Smooth muscle cell (in vitro differentiated cells): ENCODE data around the gene EIPR1. TPM values are rescaled to one million over a fixed set of nuclear protein-coding genes. Genes with fewer than 3 reads are reported as not detected.

Experiments used
- DNase-seq: peaks from one replicate; lab custom pipeline; 2025; ENCODE audit not compliant: unreplicated experiment; lab: John Stamatoyannopoulos, UW
- H2AFZ ChIP-seq: fragments of 200-600 bp; sonication (generic); 2 replicates; pipeline ENCODE4 v1.6.0; 2016; ENCODE audit warnings: antibody characterized with exemption, low read depth, mild to moderate bottlenecking
- H3F3A ChIP-seq: fragments of 200-600 bp; sonication (generic); 2 replicates; pipeline ENCODE4 v1.6.0; 2017; ENCODE audit warnings: antibody characterized with exemption, low read depth
- H3K27ac ChIP-seq: fragments of 200-600 bp; sonication (generic); 2 replicates; pipeline ENCODE4 v1.5.1; 2016; ENCODE audit warnings: low read depth, mild to moderate bottlenecking
- H3K27me3 ChIP-seq: fragments of 200-600 bp; sonication (generic); 2 replicates; pipeline ENCODE4 v1.6.1; 2016; ENCODE audit warnings: low read depth, mild to moderate bottlenecking
- H3K36me3 ChIP-seq: fragments of 200-600 bp; sonication (generic); 2 replicates; pipeline ENCODE4 v1.5.1; 2016; ENCODE audit warnings: low read depth
- H3K4me1 ChIP-seq: fragments of 200-600 bp; sonication (generic); 2 replicates; pipeline ENCODE4 v1.5.1; 2016; ENCODE audit warnings: low read depth
- H3K4me2 ChIP-seq: fragments of 200-600 bp; sonication (generic); 2 replicates; pipeline ENCODE4 v1.6.0; 2016; ENCODE audit warnings: mild to moderate bottlenecking
- H3K4me3 ChIP-seq: fragments of 200-600 bp; sonication (generic); 2 replicates; pipeline ENCODE4 v1.5.1; 2016; ENCODE audit warnings: mild to moderate bottlenecking
- H3K79me2 ChIP-seq: fragments of 200-600 bp; sonication (generic); 2 replicates; pipeline ENCODE4 v1.6.0; 2016; ENCODE audit warnings: low read depth, mild to moderate bottlenecking
- H3K9ac ChIP-seq: fragments of 200-600 bp; sonication (generic); 2 replicates; pipeline ENCODE4 v1.6.0; 2016; ENCODE audit warnings: low read depth
- H3K9me3 ChIP-seq: fragments of 200-600 bp; sonication (generic); replicated peaks from 2 replicates; pipeline ENCODE4 v1.5.1; 2016; ENCODE audit warnings: low read depth
- H4K20me1 ChIP-seq: fragments of 200-600 bp; sonication (generic); 2 replicates; pipeline ENCODE4 v1.6.0; 2016; ENCODE audit warnings: low read depth
- CTCF ChIP-seq: fragments of 200-600 bp; sonication (generic); IDR thresholded peaks from 2 replicates; pipeline ENCODE4 v1.5.1; 2017; ENCODE audit warnings: borderline replicate concordance, mild to moderate bottlenecking, antibody characterized with exemption; ENCODE audit not compliant: insufficient read depth, poor library complexity, severe bottlenecking
- WGBS: methylation state at CpG from one replicate; pipeline ENCODE4 v1.1.7; 2016; ENCODE audit warnings: low lambda C conversion rate; 5-methylcytosine and 5-hydroxymethylcytosine counted together
- polyA plus RNA-seq: library from polyadenylated mRNA; unstranded; fragments of >200 nt; fragmentation: Nextera tagmentation; extraction: Ambion mirVana; gene quantifications from 2 replicates; pipeline ENCODE4 v1.2.1, GENCODE V29; 2016
- total RNA-seq: library from RNA; depleted of rRNA; stranded (reverse); fragments of >200 nt; gene quantifications from 2 replicates; pipeline ENCODE4 v1.2.3, GENCODE V29; 2014

Gene EIPR1
- total and polyA plus RNA-seq, 2 experiments from 2014 or later: 18.5 to 23.1 TPM

GRCh38 chr2:3418766-3419404, 41.3 kb upstream of the EIPR1 start:
- no peak overlapping the region for H3K4me3 ChIP-seq
- no peak for TF ChIP-seq CTCF
- DNase-seq: no peak
- no peaks in the 10 kb centered on the region for H3K36me3 ChIP-seq
- H3K9me3 ChIP-seq: no peaks in the 10 kb centered on the region
- H3K27ac ChIP-seq: no peak overlapping the region
- no peaks in the 10 kb centered on the region for H3F3A ChIP-seq
- no peaks in the 10 kb centered on the region for H3K27me3 ChIP-seq
- H3K4me2 ChIP-seq: no peak overlapping the region
- no peaks in the 10 kb centered on the region for H3K79me2 ChIP-seq
- H3K4me1 ChIP-seq: no peaks in the 10 kb centered on the region
- H3K9ac ChIP-seq: no peak overlapping the region
- H2AFZ ChIP-seq: no peak overlapping the region
- peaks cover 32% of the 10 kb centered on the region for H4K20me1 ChIP-seq
- 94% methylated on average over 11 of the region's 11 CpGs for WGBS

GRCh38 chr2:3414133-3414860, 36.7 kb upstream of the EIPR1 start:
- Histone ChIP-seq H3K9ac (no peak overlapping the region), H3K79me2 (no peaks in the 10 kb centered on the region), H3F3A (no peaks in the 10 kb centered on the region), H3K36me3 (no peaks in the 10 kb centered on the region), H3K4me3 (no peak overlapping the region), H3K4me2 (no peak overlapping the region), H2AFZ (no peak overlapping the region), H3K4me1 (no peaks in the 10 kb centered on the region), H4K20me1 (peaks cover 46% of the 10 kb centered on the region), H3K27me3 (no peaks in the 10 kb centered on the region), H3K9me3 (no peaks in the 10 kb centered on the region), H3K27ac (no peak overlapping the region)
- TF ChIP-seq CTCF: no peak
- DNase-seq: no peak
- WGBS: 95% methylated on average over 19 of the region's 25 CpGs

GRCh38 chr2:3413697-3414096, 36.1 kb upstream of the EIPR1 start:
- peaks cover 45% of the 10 kb centered on the region for H4K20me1 ChIP-seq
- H3K4me2 ChIP-seq: no peak overlapping the region
- H3K4me3 ChIP-seq: no peak overlapping the region
- H3K27ac ChIP-seq: no peak overlapping the region
- WGBS: 93% methylated on average over 4 of the region's 4 CpGs
- H3K79me2 ChIP-seq: no peaks in the 10 kb centered on the region
- no peaks in the 10 kb centered on the region for H3K4me1 ChIP-seq
- no peaks in the 10 kb centered on the region for H3K27me3 ChIP-seq
- H2AFZ ChIP-seq: no peak overlapping the region
- H3K36me3 ChIP-seq: no peaks in the 10 kb centered on the region
- H3K9me3 ChIP-seq: no peaks in the 10 kb centered on the region
- H3K9ac ChIP-seq: no peak overlapping the region
- TF ChIP-seq CTCF: no peak
- DNase-seq: no peak
- H3F3A ChIP-seq: no peaks in the 10 kb centered on the region
